ENCODE data around the gene EFCAB5. TPM values are rescaled to one million over a fixed set of nuclear protein-coding genes. Genes with fewer than 3 reads are reported as not detected.
A peak's percentile ranks its signal among the peaks of the same experiment; 100 is the strongest.
"Not testable (repeated sequence)": the region's sequence is repeated elsewhere in the genome, so short reads cannot be mapped to it uniquely, and the experiment has no call there.

The EFCAB5 gene
- polyA plus RNA-seq, 1 donor, result 2.8 TPM

- peak; percentile 45 for DNase-seq
Measured at GRCh38 chr17:30095507-30096244, 154.2 kb downstream of the EFCAB5 start.

GRCh38 chr17:30101686-30102390 lies 160.4 kb downstream of the EFCAB5 start:
- DNase-seq, result no peak

GRCh38 chr17:30103921-30104320 lies 162.5 kb downstream of the EFCAB5 start:
- DNase-seq, result no peak

- peak; percentile 88 for DNase-seq
Measured at GRCh38 chr17:30104575-30105339, 163.3 kb downstream of the EFCAB5 start.

- DNase-seq, result no peak
Measured at GRCh38 chr17:30112794-30113193, 171.4 kb downstream of the EFCAB5 start.

GRCh38 chr17:30113213-30113612 lies 171.8 kb downstream of the EFCAB5 start:
- no peak for DNase-seq

- DNase-seq, result no peak
Measured at GRCh38 chr17:30116345-30116660, 174.9 kb downstream of the EFCAB5 start.

- peak; percentile 97 for DNase-seq
Measured at GRCh38 chr17:30116661-30117551, 175.5 kb downstream of the EFCAB5 start, which contains the start of gene NSRP1. Gene NSRP1, plus strand, starts transcription at chr17:30116816. Its CDS starts 28 bp downstream, at chr17:30116844.

- DNase-seq, result peak; percentile 13
Measured at GRCh38 chr17:30117675-30118081, 176.2 kb downstream of the EFCAB5 start.

GRCh38 chr17:30118635-30119034 lies 177.2 kb downstream of the EFCAB5 start:
- not testable (repeated sequence) for DNase-seq

- DNase-seq, result no peak
Measured at GRCh38 chr17:30124273-30124796, 182.9 kb downstream of the EFCAB5 start.

- DNase-seq, result no peak
Measured at GRCh38 chr17:30130121-30130520, 188.7 kb downstream of the EFCAB5 start.

GRCh38 chr17:30132615-30133014 lies 191.2 kb downstream of the EFCAB5 start:
- DNase-seq, result no peak

- no peak for DNase-seq
Measured at GRCh38 chr17:30133197-30133596, 191.8 kb downstream of the EFCAB5 start.

GRCh38 chr17:30134551-30134950 lies 193.1 kb downstream of the EFCAB5 start:
- DNase-seq, result no peak

- DNase-seq, result no peak
Measured at GRCh38 chr17:30137158-30137557, 195.7 kb downstream of the EFCAB5 start.

- DNase-seq, result not testable (repeated sequence)
Measured at GRCh38 chr17:30147860-30148259, 206.4 kb downstream of the EFCAB5 start.

- DNase-seq, result no peak
Measured at GRCh38 chr17:30148376-30148775, 206.9 kb downstream of the EFCAB5 start.

- no peak for DNase-seq
Measured at GRCh38 chr17:30151471-30151870, 210.0 kb downstream of the EFCAB5 start.

- DNase-seq, result no peak
Measured at GRCh38 chr17:30153463-30153862, 212.0 kb downstream of the EFCAB5 start.

- no peak for DNase-seq
Measured at GRCh38 chr17:30155389-30155788, 214.0 kb downstream of the EFCAB5 start.
